Activated CD8-positive, alpha-beta T cell treated with anti-CD3 and anti-CD28 coated beads, Interleukin-2, amount 10 ng/mL, durations not matched to agents 7 days and 5 days (primary cell): ENCODE data around the gene CCZ1B. TPM values are rescaled to one million over a fixed set of nuclear protein-coding genes. Genes with fewer than 3 reads are reported as not detected.
"Not testable (repeated sequence)": the region's sequence is repeated elsewhere in the genome, so short reads cannot be mapped to it uniquely, and the experiment has no call there.

ENCODE experiments used
- ATAC-seq: fragments of 150-1000 bp; cut with Tn5 transposase; one replicate; pipeline ENCODE4 v1.10.0; 2021; ENCODE audit warnings: moderate library complexity
- CTCF ChIA-PET: fragments of 350-600 bp; sonication (Branson Sonifier 250); formaldehyde crosslinking; loops from one replicate; lab custom pipeline; 2021; ENCODE audit warnings: antibody characterized with exemption; lab: Charles Lee
- POLR2A ChIA-PET: fragments of 350-600 bp; sonication (Branson Sonifier 250); formaldehyde crosslinking; loops from one replicate; lab custom pipeline; 2021; ENCODE audit warnings: antibody characterized with exemption; lab: Charles Lee
- DNase-seq: peaks from one replicate; pipeline ENCODE4 v3.0.0-alpha.2; 2020
- H3K27ac Mint-ChIP-seq: one replicate; pipeline ENCODE4 v1.8.0; 2021; ENCODE audit warnings: mild to moderate bottlenecking, mixed read lengths
- H3K27me3 Mint-ChIP-seq: one replicate; pipeline ENCODE4 v1.8.0; 2021; ENCODE audit warnings: low read depth, mixed read lengths
- H3K36me3 Mint-ChIP-seq: one replicate; pipeline ENCODE4 v1.8.0; 2021; ENCODE audit warnings: low read depth, mixed read lengths
- H3K4me1 Mint-ChIP-seq: one replicate; pipeline ENCODE4 v1.8.0; 2021; ENCODE audit warnings: low read depth, mixed read lengths
- H3K4me3 Mint-ChIP-seq: one replicate; pipeline ENCODE4 v1.8.0; 2021; ENCODE audit warnings: mild to moderate bottlenecking, mixed read lengths
- H3K9me3 Mint-ChIP-seq: one replicate; pipeline ENCODE4 v1.8.0; 2022; ENCODE audit warnings: mixed read lengths; ENCODE audit not compliant: insufficient read depth
- total RNA-seq, 2 experiments: library from RNA; stranded (reverse); gene quantifications; one replicate each; pipeline ENCODE4 v1.2.3, GENCODE V29; 2021

The CCZ1B gene
- total RNA-seq, 2 experiments from 2014 or later: 69.8 to 70.0 TPM

GRCh38 chr7:6849127-6849526, 23.1 kb upstream of the CCZ1B start:
- H3K4me3 Mint-ChIP-seq, ATAC-seq, H3K27ac Mint-ChIP-seq, H3K4me1 Mint-ChIP-seq, POLR2A ChIA-PET, H3K27me3 Mint-ChIP-seq, H3K36me3 Mint-ChIP-seq, DNase-seq, H3K9me3 Mint-ChIP-seq, CTCF ChIA-PET: not testable (repeated sequence)

GRCh38 chr7:6847751-6848150, 21.7 kb upstream of the CCZ1B start:
- H3K27ac Mint-ChIP-seq, H3K27me3 Mint-ChIP-seq, ATAC-seq, H3K4me1 Mint-ChIP-seq, H3K36me3 Mint-ChIP-seq, DNase-seq, H3K4me3 Mint-ChIP-seq, CTCF ChIA-PET, POLR2A ChIA-PET, H3K9me3 Mint-ChIP-seq: not testable (repeated sequence)

GRCh38 chr7:6845971-6846449, 19.9 kb upstream of the CCZ1B start:
- H3K27me3 Mint-ChIP-seq, ATAC-seq, CTCF ChIA-PET, DNase-seq, H3K36me3 Mint-ChIP-seq, H3K9me3 Mint-ChIP-seq, POLR2A ChIA-PET, H3K4me1 Mint-ChIP-seq, H3K4me3 Mint-ChIP-seq, H3K27ac Mint-ChIP-seq: not testable (repeated sequence)

DNA sequence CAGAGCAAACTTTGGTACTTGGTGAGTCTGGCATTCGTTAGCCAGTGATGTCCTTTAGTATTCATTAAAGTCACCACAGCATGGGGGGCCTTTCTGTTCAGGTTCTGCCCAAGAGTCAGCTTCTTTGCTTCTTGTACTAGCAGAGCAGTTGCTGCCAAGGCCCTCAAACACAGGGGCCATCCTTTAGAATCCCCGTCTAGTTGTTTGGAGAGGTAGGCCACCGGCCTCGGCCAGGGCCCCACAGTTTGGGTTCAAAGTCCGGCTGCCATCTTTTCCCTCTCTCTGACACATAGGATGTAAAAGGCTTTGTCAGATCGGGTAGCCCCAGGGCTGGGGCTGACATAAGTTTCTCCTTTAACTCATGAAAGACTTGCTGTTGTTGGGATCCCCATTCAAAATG, 17.6 kb upstream of the CCZ1B start:
- H3K27me3 Mint-ChIP-seq, ATAC-seq, DNase-seq, CTCF ChIA-PET, H3K27ac Mint-ChIP-seq, H3K4me3 Mint-ChIP-seq, POLR2A ChIA-PET, H3K4me1 Mint-ChIP-seq, H3K9me3 Mint-ChIP-seq, H3K36me3 Mint-ChIP-seq: not testable (repeated sequence)

DNA sequence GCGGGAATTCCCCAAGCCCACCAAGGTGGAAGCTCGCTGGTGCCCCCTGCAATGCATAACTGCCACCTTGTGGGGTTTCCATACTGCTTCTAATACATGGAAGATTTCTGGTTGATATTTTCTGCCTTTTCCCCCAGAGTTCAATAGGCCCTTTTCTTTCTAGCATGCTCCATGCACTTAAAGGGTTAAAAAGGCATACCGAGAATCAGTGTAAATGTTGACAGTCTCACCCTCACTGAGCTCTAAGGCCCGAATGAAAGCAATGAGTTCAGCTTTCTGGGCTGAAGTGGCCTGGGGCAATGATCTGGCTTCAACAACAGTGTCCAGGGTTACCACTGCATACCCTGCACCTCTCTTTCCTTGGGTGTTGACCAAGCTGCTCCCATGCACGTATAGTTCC, 17.0 kb upstream of the CCZ1B start:
- CTCF ChIA-PET, H3K27me3 Mint-ChIP-seq, H3K9me3 Mint-ChIP-seq, H3K36me3 Mint-ChIP-seq, H3K4me1 Mint-ChIP-seq, ATAC-seq, POLR2A ChIA-PET, H3K27ac Mint-ChIP-seq, H3K4me3 Mint-ChIP-seq, DNase-seq: not testable (repeated sequence)

GRCh38 chr7:6842278-6842921, 16.3 kb upstream of the CCZ1B start:
- H3K36me3 Mint-ChIP-seq, H3K9me3 Mint-ChIP-seq, H3K4me1 Mint-ChIP-seq, H3K27ac Mint-ChIP-seq, H3K4me3 Mint-ChIP-seq, DNase-seq, ATAC-seq, CTCF ChIA-PET, H3K27me3 Mint-ChIP-seq: not testable (repeated sequence)
- POLR2A ChIA-PET: interaction anchor here (0.6 kb wide), 1 partner anchor 226 kb away, joined by 3 read pairs; no protein-coding TSS in a partner anchor

DNA sequence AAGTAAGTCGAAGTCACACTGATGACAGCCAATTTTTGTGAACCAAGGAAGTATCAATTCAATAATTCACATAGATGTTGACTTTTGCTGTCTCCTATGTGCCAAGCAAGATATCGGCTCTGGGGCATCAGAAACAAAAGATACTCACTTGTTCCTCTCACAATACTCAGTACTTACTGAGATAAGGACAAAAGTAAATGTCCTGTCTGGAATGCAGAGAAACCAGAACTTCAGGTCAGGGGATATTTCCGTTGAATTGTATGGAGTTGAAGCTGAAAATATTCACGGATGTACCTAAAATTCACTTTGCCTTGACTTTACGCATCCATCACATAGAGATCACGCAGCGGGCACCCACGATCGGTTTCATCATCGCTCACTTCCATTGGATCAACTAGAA, 11.0 kb upstream of the CCZ1B start:
- H3K27ac Mint-ChIP-seq, H3K4me3 Mint-ChIP-seq, DNase-seq, H3K36me3 Mint-ChIP-seq, H3K4me1 Mint-ChIP-seq, H3K9me3 Mint-ChIP-seq, ATAC-seq, POLR2A ChIA-PET, CTCF ChIA-PET: not testable (repeated sequence)
- peaks cover 17% of the 10 kb centered on the region for H3K27me3 Mint-ChIP-seq

- H3K27me3 Mint-ChIP-seq: peaks cover 25% of the 10 kb centered on the region
- CTCF ChIA-PET, H3K9me3 Mint-ChIP-seq, H3K27ac Mint-ChIP-seq, ATAC-seq, H3K4me3 Mint-ChIP-seq, DNase-seq, H3K4me1 Mint-ChIP-seq, H3K36me3 Mint-ChIP-seq, POLR2A ChIA-PET: not testable (repeated sequence)
These were observed 9.4 kb upstream of the CCZ1B start for GRCh38 chr7:6835521-6835920.

- Mint-ChIP-seq H3K4me1 (no peaks in the 10 kb centered on the region), H3K27me3 (peaks cover 31% of the 10 kb centered on the region), H3K4me3 (no peak overlapping the region), H3K36me3 (no peaks in the 10 kb centered on the region), H3K27ac (no peak overlapping the region), H3K9me3 (no peaks in the 10 kb centered on the region)
- POLR2A ChIA-PET: no interaction called here
- DNase-seq: no peak
- CTCF ChIA-PET: no interaction called here
- no peak for ATAC-seq
These were observed 7.6 kb upstream of the CCZ1B start for GRCh38 chr7:6833636-6834035.

GRCh38 chr7:6831018-6831725, 5.1 kb upstream of the CCZ1B start:
- H3K4me3 Mint-ChIP-seq: no peak overlapping the region
- peaks cover 4% of the 10 kb centered on the region for H3K4me1 Mint-ChIP-seq
- CTCF ChIA-PET: no interaction called here
- H3K27ac Mint-ChIP-seq: no peak overlapping the region
- POLR2A ChIA-PET: no interaction called here
- ATAC-seq (no peak), DNase-seq (no peak)
- peaks cover 27% of the 10 kb centered on the region for H3K27me3 Mint-ChIP-seq
- H3K9me3 Mint-ChIP-seq: no peaks in the 10 kb centered on the region
- H3K36me3 Mint-ChIP-seq: peaks cover 1% of the 10 kb centered on the region

DNA sequence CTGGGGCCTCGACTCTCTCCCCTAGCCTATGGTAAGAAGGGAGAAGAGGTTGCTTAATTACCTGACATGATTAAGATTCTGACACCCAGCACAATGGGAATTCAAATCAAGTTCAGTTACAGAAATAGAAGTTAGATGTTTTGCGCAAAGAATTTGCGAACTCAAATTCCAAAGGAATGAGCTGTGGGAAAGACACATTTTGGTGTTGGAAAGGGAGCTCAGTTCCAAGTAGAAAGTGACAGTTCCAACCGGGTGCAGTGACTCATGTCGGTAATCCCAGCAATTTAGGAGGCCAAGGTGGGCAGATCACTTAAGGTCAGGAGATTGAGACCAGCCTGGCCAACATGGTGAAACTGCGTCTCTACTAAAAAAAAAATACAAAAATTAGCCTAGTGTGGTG, 4.0 kb upstream of the CCZ1B start:
- H3K9me3 Mint-ChIP-seq, POLR2A ChIA-PET, H3K27ac Mint-ChIP-seq, H3K36me3 Mint-ChIP-seq, ATAC-seq, CTCF ChIA-PET, DNase-seq, H3K4me3 Mint-ChIP-seq, H3K4me1 Mint-ChIP-seq: not testable (repeated sequence)
- peaks cover 22% of the 10 kb centered on the region for H3K27me3 Mint-ChIP-seq

GRCh38 chr7:6829616-6830015, 3.5 kb upstream of the CCZ1B start:
- CTCF ChIA-PET, DNase-seq, H3K36me3 Mint-ChIP-seq, H3K27ac Mint-ChIP-seq, H3K9me3 Mint-ChIP-seq, ATAC-seq, POLR2A ChIA-PET, H3K4me3 Mint-ChIP-seq, H3K4me1 Mint-ChIP-seq: not testable (repeated sequence)
- peaks cover 17% of the 10 kb centered on the region for H3K27me3 Mint-ChIP-seq
